Measurements from ENCODE around the gene KLHL29.

KLHL29 gene

GRCh38 chr2:23697256-23698075 is 312.5 kb downstream of the KLHL29 start:
- H4K20me1 ChIP-seq, result peaks cover 0 to 6% (median 0%) of the 10 kb centered on the region in 11 experiments; a peak in 3 of 22 replicates
- no peak overlapping the region for H3K27ac ChIP-seq
- H3K4me3 ChIP-seq, result no peak overlapping the region
- no peak overlapping the region for H3K4me2 ChIP-seq
- H3K9me3 ChIP-seq (replicated peaks in 1 of 11), result peaks cover 0 to 20% (median 3%) of the 10 kb centered on the region in 11 experiments; a peak in 6 of 22 replicates
- no peaks in the 10 kb centered on the region for H3K27me3 ChIP-seq
- peaks cover 0 to 9% (median 0%) of the 10 kb centered on the region in 11 experiments; a peak in 2 of 22 replicates for H3K36me3 ChIP-seq
- no peak overlapping the region for H3K9ac ChIP-seq
- no peak for TF ChIP-seq Cebpa-rat (IDR thresholded peaks at IDR 0.05)
- no peaks in the 10 kb centered on the region for H3K4me1 ChIP-seq

GRCh38 chr2:23698116-23698693 is 313.2 kb downstream of the KLHL29 start:
- TF ChIP-seq Cebpa-rat (IDR thresholded peaks at IDR 0.05), result no peak
- H3K27me3 ChIP-seq, result no peaks in the 10 kb centered on the region
- no peaks in the 10 kb centered on the region for H3K4me1 ChIP-seq
- H3K4me2 ChIP-seq, result no peak overlapping the region
- H4K20me1 ChIP-seq, result peaks cover 0 to 6% (median 0%) of the 10 kb centered on the region in 11 experiments; a peak in 3 of 22 replicates
- H3K9me3 ChIP-seq (replicated peaks in 1 of 11), result peaks cover 0 to 20% (median 3%) of the 10 kb centered on the region in 11 experiments; a peak in 6 of 22 replicates
- H3K36me3 ChIP-seq, result peaks cover 0 to 9% (median 0%) of the 10 kb centered on the region in 11 experiments; a peak in 4 of 22 replicates
- no peak overlapping the region for H3K27ac ChIP-seq
- no peak overlapping the region for H3K9ac ChIP-seq
- H3K4me3 ChIP-seq, result no peak overlapping the region

- Histone ChIP-seq H3K9me3 (replicated peaks in 1 of 11) (peaks cover 0 to 20% (median 3%) of the 10 kb centered on the region in 11 experiments; a peak in 6 of 22 replicates), H3K4me3 (no peak overlapping the region), H3K4me2 (no peak overlapping the region), H3K27ac (no peak overlapping the region), H3K36me3 (peaks cover 0 to 14% (median 0%) of the 10 kb centered on the region in 11 experiments; a peak in 4 of 22 replicates), H4K20me1 (peaks cover 0 to 6% (median 0%) of the 10 kb centered on the region in 11 experiments; a peak in 2 of 22 replicates), H3K9ac (no peak overlapping the region), H3K27me3 (no peaks in the 10 kb centered on the region), H3K4me1 (peaks cover 0 to 6% (median 3%) of the 10 kb centered on the region in 10 experiments; a peak in 8 of 20 replicates)
- TF ChIP-seq Cebpa-rat (IDR thresholded peaks at IDR 0.05), result no peak
These were observed 314.0 kb downstream of the KLHL29 start for GRCh38 chr2:23698721-23699579.

- peaks cover 0 to 20% (median 0%) of the 10 kb centered on the region in 11 experiments; a peak in 4 of 22 replicates for H3K36me3 ChIP-seq
- H3K4me3 ChIP-seq, result no peak overlapping the region
- TF ChIP-seq Cebpa-rat (IDR thresholded peaks at IDR 0.05), result no peak
- H3K9me3 ChIP-seq (replicated peaks in 1 of 11), result peaks cover 0 to 20% (median 3%) of the 10 kb centered on the region in 11 experiments; a peak in 6 of 22 replicates
- no peak overlapping the region for H3K27ac ChIP-seq
- H3K9ac ChIP-seq, result no peak overlapping the region
- H3K27me3 ChIP-seq, result no peaks in the 10 kb centered on the region
- H3K4me2 ChIP-seq, result no peak overlapping the region
- H3K4me1 ChIP-seq, result peaks cover 0 to 8% (median 5%) of the 10 kb centered on the region in 10 experiments; a peak in 8 of 20 replicates
- H4K20me1 ChIP-seq, result peaks cover 0 to 6% (median 0%) of the 10 kb centered on the region in 11 experiments; a peak in 2 of 22 replicates
These were observed 314.6 kb downstream of the KLHL29 start for GRCh38 chr2:23699580-23699925.

GRCh38 chr2:23700627-23701026 is 315.6 kb downstream of the KLHL29 start:
- H3K9ac ChIP-seq, result no peak overlapping the region
- TF ChIP-seq Cebpa-rat (IDR thresholded peaks at IDR 0.05), result no peak
- no peaks in the 10 kb centered on the region for H3K27me3 ChIP-seq
- no peak overlapping the region for H3K4me2 ChIP-seq
- no peak overlapping the region for H3K4me3 ChIP-seq
- peaks cover 0 to 29% (median 0%) of the 10 kb centered on the region in 11 experiments; a peak in 5 of 22 replicates for H3K36me3 ChIP-seq
- peaks cover 0 to 8% (median 5%) of the 10 kb centered on the region in 10 experiments; a peak in 8 of 20 replicates for H3K4me1 ChIP-seq
- H3K9me3 ChIP-seq (replicated peaks in 1 of 11), result peaks cover 0 to 20% (median 3%) of the 10 kb centered on the region in 11 experiments; a peak in 6 of 22 replicates
- H4K20me1 ChIP-seq, result peaks cover 0 to 2% (median 0%) of the 10 kb centered on the region in 11 experiments; a peak in 2 of 22 replicates
- H3K27ac ChIP-seq, result no peak overlapping the region

GRCh38 chr2:23703037-23703582 is 318.1 kb downstream of the KLHL29 start:
- no peak for TF ChIP-seq Cebpa-rat (IDR thresholded peaks at IDR 0.05)
- Histone ChIP-seq H3K27me3 (no peaks in the 10 kb centered on the region), H3K9me3 (replicated peaks in 1 of 11) (peaks cover 0 to 20% (median 3%) of the 10 kb centered on the region in 11 experiments; a peak in 6 of 22 replicates), H3K4me3 (no peak overlapping the region), H3K4me1 (peaks cover 0 to 8% (median 5%) of the 10 kb centered on the region in 10 experiments; a peak in 8 of 20 replicates), H3K27ac (no peak overlapping the region), H3K9ac (no peak overlapping the region), H3K4me2 (no peak overlapping the region), H4K20me1 (no peaks in the 10 kb centered on the region; a peak in 1 of 22 replicates), H3K36me3 (peaks cover 0 to 54% (median 0%) of the 10 kb centered on the region in 11 experiments; a peak in 8 of 22 replicates)

GRCh38 chr2:23703583-23704385 is 318.8 kb downstream of the KLHL29 start:
- no peaks in the 10 kb centered on the region; a peak in 1 of 22 replicates for H4K20me1 ChIP-seq
- H3K27me3 ChIP-seq, result no peaks in the 10 kb centered on the region
- H3K36me3 ChIP-seq, result peaks cover 0 to 61% (median 5%) of the 10 kb centered on the region in 11 experiments; a peak in 11 of 22 replicates
- H3K9me3 ChIP-seq (replicated peaks in 1 of 11), result peaks cover 0 to 20% (median 3%) of the 10 kb centered on the region in 11 experiments; a peak in 6 of 22 replicates
- H3K9ac ChIP-seq, result no peak overlapping the region
- H3K4me2 ChIP-seq, result peak overlapping the region in 4 of 11 experiments; percentile 3 to 28 (median 20); a peak in 4 of 22 replicates
- no peak for TF ChIP-seq Cebpa-rat (IDR thresholded peaks at IDR 0.05)
- no peak overlapping the region for H3K4me3 ChIP-seq
- no peak overlapping the region for H3K27ac ChIP-seq
- H3K4me1 ChIP-seq, result peaks cover 0 to 8% (median 5%) of the 10 kb centered on the region in 10 experiments; a peak in 8 of 20 replicates

Measured in BLaER1 treated with 17β-estradiol and CSF1 and Interleukin-3, amounts not matched to agents 10 nM and 100 nM (cell line).